GM19193 (cell line): Measurements from ENCODE around the gene TBL1X.

Source experiments
- POLR2A ChIP-seq: IDR thresholded peaks from 4 replicates; pipeline ENCODE4 v1.6.1; 2011; ENCODE audit not compliant: insufficient read depth, insufficient read length; ENCODE audit errors: extremely low read depth

Gene TBL1X

DNA sequence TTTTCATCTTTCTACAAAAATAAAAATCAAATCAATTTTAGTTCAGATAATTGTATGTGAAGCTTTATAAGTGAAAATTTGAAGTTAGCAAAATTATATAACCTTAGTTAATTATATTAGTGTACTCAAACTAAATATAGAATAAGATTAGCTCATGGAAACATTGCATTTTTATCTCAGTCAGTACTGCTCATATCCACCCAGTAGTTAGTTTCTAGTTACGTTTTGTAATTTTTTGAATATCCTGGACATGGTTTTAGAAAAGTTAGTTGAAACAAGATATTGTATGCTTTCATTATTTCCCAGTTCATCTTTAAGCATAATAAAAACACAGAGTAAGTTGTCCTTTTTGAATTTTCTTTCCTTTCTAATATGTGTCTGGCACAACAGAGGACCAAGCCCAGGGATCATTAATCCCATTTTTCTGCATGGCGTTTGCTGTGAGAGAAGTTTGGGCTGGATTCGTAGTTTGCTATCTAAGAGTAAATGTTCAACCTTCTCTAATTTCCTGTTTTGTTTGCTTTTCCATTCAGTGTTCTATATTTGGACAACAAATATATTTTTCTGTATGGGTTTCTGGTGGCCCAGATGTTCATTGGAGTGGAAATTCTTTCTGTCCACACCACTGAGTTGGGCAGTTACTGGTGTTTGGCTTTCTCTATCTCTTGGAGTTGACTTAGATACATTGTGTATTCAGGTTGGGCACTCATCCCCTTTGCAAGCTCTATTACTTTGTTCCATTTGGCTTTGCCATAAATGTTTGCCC lies 12.1 kb downstream of the TBL1X start:
- TF ChIP-seq POLR2A, result no peak

- TF ChIP-seq POLR2A, result no peak
Observed at GRCh38 chrX:9482408-9482807, 17.6 kb downstream of the TBL1X start.

GRCh38 chrX:9482837-9483236 lies 18.0 kb downstream of the TBL1X start:
- no peak for TF ChIP-seq POLR2A

DNA sequence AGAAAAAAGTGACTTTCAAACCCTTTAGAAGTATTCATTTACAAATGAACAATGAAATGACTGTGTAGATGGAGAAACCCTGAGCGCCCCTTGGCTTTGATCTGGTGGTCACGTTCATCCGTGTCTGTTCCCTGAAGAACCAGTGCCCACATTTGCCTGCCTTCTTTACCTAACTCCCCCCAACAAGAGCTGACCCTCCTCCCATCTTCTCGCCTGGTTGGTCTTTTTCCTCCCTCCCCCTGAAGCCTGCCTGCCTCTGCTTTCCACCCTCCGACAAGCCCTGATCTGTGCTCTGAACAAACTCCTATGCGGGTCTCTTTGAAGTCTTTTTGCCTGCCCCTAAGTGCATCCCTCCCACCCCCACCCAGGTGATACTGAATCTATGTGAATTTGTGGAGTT lies 18.5 kb downstream of the TBL1X start:
- no peak for TF ChIP-seq POLR2A

- no peak for TF ChIP-seq POLR2A
Observed at GRCh38 chrX:9486786-9487387, 22.0 kb downstream of the TBL1X start.

- TF ChIP-seq POLR2A, result no peak
Observed at GRCh38 chrX:9488586-9488985, 23.7 kb downstream of the TBL1X start.

DNA sequence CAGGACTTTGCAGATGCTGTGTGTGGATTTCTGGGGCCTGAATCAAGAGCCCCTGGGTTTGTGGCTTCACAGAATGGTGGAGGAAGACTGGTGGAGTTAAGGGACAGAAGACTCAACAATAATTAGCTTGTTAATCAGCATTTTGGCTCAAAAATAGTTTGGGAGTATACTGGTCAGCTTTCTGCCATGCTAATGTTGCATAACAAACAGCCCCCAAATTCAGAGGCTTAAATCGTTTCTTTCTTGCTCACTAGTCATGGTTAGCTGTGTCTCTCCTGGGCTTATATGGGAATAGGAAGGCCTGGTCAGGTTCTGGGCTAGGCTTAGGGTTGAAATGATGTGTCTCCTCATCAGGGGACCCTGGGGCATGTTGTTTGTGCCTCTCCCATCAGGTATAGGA lies 24.4 kb downstream of the TBL1X start:
- no peak for TF ChIP-seq POLR2A

- TF ChIP-seq POLR2A, result no peak
Observed at GRCh38 chrX:9492901-9493300, 28.0 kb downstream of the TBL1X start.

DNA sequence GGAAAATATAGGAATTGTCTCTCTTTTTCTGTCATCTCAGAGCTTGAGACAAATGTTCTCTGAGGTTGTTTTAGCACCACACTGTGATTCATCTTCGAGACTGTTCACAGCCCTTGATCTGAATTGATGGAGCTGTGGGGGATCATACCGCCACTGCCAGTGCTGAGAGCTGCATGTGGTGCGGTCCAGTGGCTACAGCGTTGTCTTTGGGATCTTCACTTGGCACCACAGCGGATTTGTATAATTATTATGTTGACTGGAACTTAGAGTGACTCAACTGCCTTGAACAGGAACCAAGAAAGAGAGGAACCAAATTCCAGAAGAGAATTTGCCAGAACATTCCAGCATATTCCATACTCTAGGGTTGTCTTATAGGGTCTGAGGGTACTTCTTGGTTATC lies 29.1 kb downstream of the TBL1X start:
- TF ChIP-seq POLR2A, result no peak

DNA sequence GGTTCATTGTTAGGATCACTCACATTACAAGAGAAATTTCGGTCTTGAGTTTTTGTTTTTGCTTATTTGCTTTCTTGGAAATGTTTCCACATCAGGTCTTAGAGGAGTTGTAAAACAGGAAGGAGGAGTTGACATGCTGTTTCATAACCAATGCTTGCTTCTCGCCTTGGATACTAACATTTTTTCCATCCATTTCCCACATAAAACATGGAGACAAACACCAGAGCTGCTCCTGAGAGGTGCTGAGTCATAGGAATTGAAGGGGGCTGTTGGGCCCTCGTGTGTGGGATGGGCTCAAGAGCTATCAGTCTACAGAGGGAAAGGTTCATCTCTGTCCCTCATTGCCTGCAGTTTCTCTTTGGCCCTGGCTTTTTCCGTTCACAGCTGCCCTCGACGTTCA lies 29.9 kb downstream of the TBL1X start:
- no peak for TF ChIP-seq POLR2A

GRCh38 chrX:9495496-9495895 lies 30.6 kb downstream of the TBL1X start:
- TF ChIP-seq POLR2A, result no peak

GRCh38 chrX:9498236-9498635 lies 33.4 kb downstream of the TBL1X start:
- TF ChIP-seq POLR2A, result no peak

GRCh38 chrX:9500584-9500983 lies 35.7 kb downstream of the TBL1X start:
- no peak for TF ChIP-seq POLR2A

DNA sequence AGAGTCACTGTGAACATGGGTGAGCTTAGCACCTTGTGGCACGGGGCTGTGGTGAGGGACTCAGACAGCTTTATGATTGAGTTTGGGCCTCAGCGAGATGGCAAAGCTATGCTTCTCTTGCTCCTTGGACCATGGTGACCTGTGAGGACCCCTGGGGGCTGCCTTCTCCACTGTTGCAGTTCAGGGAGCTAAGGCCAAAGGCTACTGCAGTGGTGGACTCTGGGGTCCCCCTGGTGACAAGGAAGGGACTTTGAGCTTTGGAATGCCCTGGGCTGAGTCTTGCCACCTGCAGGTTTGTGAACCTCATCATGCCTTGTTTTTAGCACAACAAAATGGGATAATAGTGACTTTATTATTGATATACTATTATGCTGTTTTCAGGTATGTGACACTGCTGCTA lies 36.5 kb downstream of the TBL1X start:
- no peak for TF ChIP-seq POLR2A

DNA sequence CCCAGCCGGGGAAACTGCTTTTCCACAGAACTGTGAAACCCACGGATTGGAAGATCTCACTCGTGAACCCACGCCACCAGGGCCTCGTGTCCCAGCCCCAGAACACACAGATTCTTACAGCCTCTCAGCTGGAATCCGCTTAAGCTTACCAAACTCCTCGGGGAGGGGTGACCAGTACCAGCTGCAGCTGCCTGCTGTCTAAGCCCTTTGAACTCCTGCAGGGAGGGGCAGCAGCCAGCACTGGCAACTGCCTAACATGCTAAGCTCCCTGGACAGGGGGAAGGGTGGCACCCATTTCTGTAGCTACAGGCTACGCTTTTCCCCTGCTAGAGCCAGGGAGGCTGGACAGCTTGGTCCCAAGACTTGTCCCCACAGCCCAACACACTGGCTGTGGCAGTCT lies 38.4 kb downstream of the TBL1X start:
- no peak for TF ChIP-seq POLR2A

DNA sequence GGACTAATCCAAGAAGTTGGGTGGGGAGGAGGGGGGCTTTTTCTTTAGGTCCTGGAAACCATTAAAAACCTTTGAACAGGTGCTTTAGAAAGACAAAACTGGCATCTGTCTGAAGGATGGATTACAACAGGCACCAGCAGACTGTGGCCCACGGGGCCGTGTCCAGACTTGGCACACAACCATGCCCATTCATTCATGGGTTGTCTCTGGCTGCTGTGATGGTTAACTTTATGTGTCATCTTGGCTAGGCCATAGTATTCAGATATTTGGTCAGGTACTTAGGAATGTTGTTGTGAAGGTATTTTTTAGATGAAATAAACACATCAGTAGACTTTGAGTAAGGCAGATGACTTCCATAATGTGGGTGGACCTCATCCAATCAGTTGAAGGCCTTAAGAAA lies 45.5 kb downstream of the TBL1X start:
- TF ChIP-seq POLR2A, result no peak
